ENCODE data around the gene ZDHHC11B.

The ZDHHC11B gene

GRCh38 chr5:662751-663435, 121.6 kb downstream of the ZDHHC11B start:
- no peaks in the 10 kb centered on the region for H3K27me3 ChIP-seq (ENCODE audit: insufficient read depth, low read length, poor library complexity, severe bottlenecking)
- no peak for TF ChIP-seq EZH2phosphoT487 (IDR thresholded peaks at IDR 0.05; ENCODE audit: borderline replicate concordance)
- no peak for TF ChIP-seq CTCF (conservative IDR thresholded peaks at IDR 0.05; ENCODE audit: low read length)

GRCh38 chr5:661891-662750, 122.4 kb downstream of the ZDHHC11B start:
- Histone ChIP-seq H3F3A (ENCODE audit: low read depth) (no peaks in the 10 kb centered on the region), H3K79me2 (ENCODE audit: insufficient read depth, low read length) (no peaks in the 10 kb centered on the region), H3K4me3 (ENCODE audit: low read length, poor library complexity, severe bottlenecking) (no peak overlapping the region), H3K4me1 (ENCODE audit: insufficient read depth, low read length, poor library complexity, severe bottlenecking) (peaks cover 4% of the 10 kb centered on the region), H3K27me3 (ENCODE audit: insufficient read depth, low read length, poor library complexity, severe bottlenecking) (no peaks in the 10 kb centered on the region), H2AFZ (ENCODE audit: low read length) (no peak overlapping the region), H3K9me3 (ENCODE audit: insufficient read depth, low read depth, low read length) (no peaks in the 10 kb centered on the region), H3K36me3 (ENCODE audit: insufficient read depth, low read length) (peaks cover 40% of the 10 kb centered on the region; the same call in 1 of the 2 replicates), H3K4me2 (ENCODE audit: low read depth, low read length, poor library complexity, severe bottlenecking) (no peak overlapping the region), H3K9me2 (replicated peaks; ENCODE audit: low read depth, low read length) (no peaks in the 10 kb centered on the region), H4K20me1 (ENCODE audit: insufficient read depth, low read length, poor library complexity, severe bottlenecking) (no peaks in the 10 kb centered on the region), H3K9ac (ENCODE audit: low read depth, low read length, poor library complexity, severe bottlenecking) (no peak overlapping the region)
- no peak for TF ChIP-seq EZH2phosphoT487 (IDR thresholded peaks at IDR 0.05; ENCODE audit: borderline replicate concordance)
- no peak for TF ChIP-seq CTCF (conservative IDR thresholded peaks at IDR 0.05; ENCODE audit: low read length)

More at GRCh38 chr5:662751-663435, 121.6 kb downstream of the ZDHHC11B start:
- Histone ChIP-seq H3K36me3 (ENCODE audit: insufficient read depth, low read length) (peaks cover 37% of the 10 kb centered on the region; the same call in 1 of the 2 replicates), H4K20me1 (ENCODE audit: insufficient read depth, low read length, poor library complexity, severe bottlenecking) (no peaks in the 10 kb centered on the region), H3K4me1 (ENCODE audit: insufficient read depth, low read length, poor library complexity, severe bottlenecking) (peaks cover 4% of the 10 kb centered on the region), H3K4me3 (ENCODE audit: low read length, poor library complexity, severe bottlenecking) (no peak overlapping the region), H3F3A (ENCODE audit: low read depth) (peaks cover 4% of the 10 kb centered on the region; the same call in 1 of the 2 replicates), H3K4me2 (ENCODE audit: low read depth, low read length, poor library complexity, severe bottlenecking) (no peak overlapping the region), H3K79me2 (ENCODE audit: insufficient read depth, low read length) (no peaks in the 10 kb centered on the region), H2AFZ (ENCODE audit: low read length) (no peak overlapping the region), H3K9me2 (replicated peaks; ENCODE audit: low read depth, low read length) (no peaks in the 10 kb centered on the region), H3K9me3 (ENCODE audit: insufficient read depth, low read depth, low read length) (no peaks in the 10 kb centered on the region), H3K9ac (ENCODE audit: low read depth, low read length, poor library complexity, severe bottlenecking) (no peak overlapping the region)

- H3K9me3 ChIP-seq (ENCODE audit: insufficient read depth, low read depth, low read length): no peaks in the 10 kb centered on the region
- H2AFZ ChIP-seq (ENCODE audit: low read length): no peak overlapping the region
- H3K27me3 ChIP-seq (ENCODE audit: insufficient read depth, low read length, poor library complexity, severe bottlenecking): no peaks in the 10 kb centered on the region
- peaks cover 4% of the 10 kb centered on the region for H3K4me1 ChIP-seq (ENCODE audit: insufficient read depth, low read length, poor library complexity, severe bottlenecking)
- H3K4me3 ChIP-seq (ENCODE audit: low read length, poor library complexity, severe bottlenecking): no peak overlapping the region
- no peaks in the 10 kb centered on the region for H4K20me1 ChIP-seq (ENCODE audit: insufficient read depth, low read length, poor library complexity, severe bottlenecking)
- no peaks in the 10 kb centered on the region for H3K9me2 ChIP-seq (replicated peaks; ENCODE audit: low read depth, low read length)
- H3K4me2 ChIP-seq (ENCODE audit: low read depth, low read length, poor library complexity, severe bottlenecking): no peak overlapping the region
- no peak overlapping the region for H3K9ac ChIP-seq (ENCODE audit: low read depth, low read length, poor library complexity, severe bottlenecking)
- no peaks in the 10 kb centered on the region for H3F3A ChIP-seq (ENCODE audit: low read depth)
- peaks cover 40% of the 10 kb centered on the region; the same call in 1 of the 2 replicates for H3K36me3 ChIP-seq (ENCODE audit: insufficient read depth, low read length)
- no peaks in the 10 kb centered on the region for H3K79me2 ChIP-seq (ENCODE audit: insufficient read depth, low read length)
- no peak for TF ChIP-seq EZH2phosphoT487 (IDR thresholded peaks at IDR 0.05; ENCODE audit: borderline replicate concordance)
- TF ChIP-seq CTCF (conservative IDR thresholded peaks at IDR 0.05; ENCODE audit: low read length): no peak
Measured at GRCh38 chr5:660491-661030, 124.0 kb downstream of the ZDHHC11B start.

Data from Loucy (cell line).